PC-3 (cell line): ENCODE results near the gene MPPED1. TPM values are rescaled to one million over a fixed set of nuclear protein-coding genes. Genes with fewer than 3 reads are reported as not detected.

ENCODE experiments used
- ATAC-seq: fragments of 200-7000 bp; cut with Tn5 transposase; 2 replicates; pipeline ENCODE4 v1.9.1; 2020; ENCODE audit warnings: mild to moderate bottlenecking, moderate library complexity
- BruUV-seq: library from RNA; stranded (reverse); fragments of 400-500 nt; replicated peaks from 2 replicates; lab custom pipeline; 2021; lab: Mats Ljungman, UMichigan
- CTCF ChIA-PET: fragments of 300-600 bp; sonication (Branson Sonifier 250); formaldehyde crosslinking; loops from one replicate; lab custom pipeline; 2022; ENCODE audit warnings: antibody characterized with exemption; lab: Charles Lee
- POLR2A ChIA-PET: fragments of 300-600 bp; sonication (Branson Sonifier 250); formaldehyde crosslinking; loops from one replicate; lab custom pipeline; 2022; ENCODE audit warnings: antibody characterized with exemption; ENCODE audit not compliant: unreplicated experiment; lab: Charles Lee
- DNase-seq: peaks from one replicate; pipeline ENCODE4 v3.0.0-alpha.2; 2015
- H2AFZ ChIP-seq: fragments of 300-600 bp; sonication (generic); 2 replicates; pipeline ENCODE4 v1.6.0; 2016; ENCODE audit warnings: antibody characterized with exemption, low read length
- H3F3A ChIP-seq: fragments of 300-600 bp; sonication (generic); one replicate; pipeline ENCODE4 v1.6.0; 2017; ENCODE audit warnings: antibody characterized with exemption, low read length, control low read depth, mild to moderate bottlenecking; ENCODE audit not compliant: unreplicated experiment
- H3K27ac ChIP-seq: fragments of 300-600 bp; sonication (generic); 2 replicates; pipeline ENCODE4 v1.5.1; 2016; ENCODE audit warnings: mild to moderate bottlenecking, low read length
- H3K27me3 ChIP-seq: fragments of 300-600 bp; sonication (generic); 2 replicates; pipeline ENCODE4 v1.6.1; 2016; ENCODE audit warnings: low read length, mixed read lengths
- H3K36me3 ChIP-seq: fragments of 300-600 bp; sonication (generic); 2 replicates; pipeline ENCODE4 v1.6.1; 2016; ENCODE audit warnings: low read depth, mixed run types, low read length, mixed read lengths
- H3K4me1 ChIP-seq: fragments of 300-600 bp; sonication (generic); 2 replicates; pipeline ENCODE4 v1.5.1; 2016; ENCODE audit warnings: low read length; ENCODE audit not compliant: insufficient read depth
- H3K4me2 ChIP-seq: fragments of 300-600 bp; sonication (generic); 2 replicates; pipeline ENCODE4 v1.6.0; 2016; ENCODE audit warnings: low read length
- H3K4me3 ChIP-seq: fragments of 300-600 bp; sonication (generic); 2 replicates; pipeline ENCODE4 v1.5.1; 2016; ENCODE audit warnings: mild to moderate bottlenecking, low read length, mixed read lengths
- H3K79me2 ChIP-seq: fragments of 300-600 bp; sonication (generic); 2 replicates; pipeline ENCODE4 v1.6.1; 2017; ENCODE audit warnings: low read length, mixed read lengths
- H3K9ac ChIP-seq: fragments of 300-600 bp; sonication (generic); 2 replicates; pipeline ENCODE4 v1.6.0; 2016; ENCODE audit warnings: mild to moderate bottlenecking, low read length
- H3K9me2 ChIP-seq: fragments of 300-600 bp; sonication (generic); replicated peaks from 2 replicates; pipeline ENCODE4 v1.6.1; 2016; ENCODE audit warnings: mixed run types, low read length, mixed read lengths
- H3K9me3 ChIP-seq: fragments of 300-600 bp; sonication (generic); 2 replicates; pipeline ENCODE4 v1.6.1; 2016; ENCODE audit warnings: low read length, mixed read lengths
- H4K20me1 ChIP-seq: fragments of 300-600 bp; sonication (generic); 2 replicates; pipeline ENCODE4 v1.6.1; 2016; ENCODE audit warnings: low read length, mixed read lengths
- EZH2 ChIP-seq: fragments of 300-600 bp; sonication (generic); IDR thresholded peaks from one replicate; pipeline ENCODE4 v1.6.1; 2017; ENCODE audit warnings: antibody characterized with exemption, mild to moderate bottlenecking, low read length; ENCODE audit not compliant: unreplicated experiment
- EZH2phosphoT487 ChIP-seq: fragments of 300-600 bp; sonication (generic); IDR thresholded peaks from 2 replicates; pipeline ENCODE4 v1.6.1; 2018; ENCODE audit warnings: mild to moderate bottlenecking, antibody characterized with exemption, low read length, borderline replicate concordance
- intact Hi-C: fragments of 100-400 bp; cut with micrococcal nuclease; formaldehyde crosslinking; loops from 2 replicates; pipeline ENCODE4 v1.9.0; 2023
- total RNA-seq: library from RNA; depleted of rRNA; stranded (reverse); fragments of >200 nt; gene quantifications from 2 replicates; pipeline ENCODE4 v1.2.3, GENCODE V29; 2014
- TF ChIP-seq, protein P1 (sequence below): fragments of 300-600 bp; sonication (generic); conservative IDR thresholded peaks from 2 replicates; pipeline ENCODE4 v1.5.1; 2017; ENCODE audit warnings: antibody characterized with exemption, low read depth, mild to moderate bottlenecking, low read length

Gene MPPED1
- total RNA-seq, 1 experiment from 2014 or later, result not detected

DNA sequence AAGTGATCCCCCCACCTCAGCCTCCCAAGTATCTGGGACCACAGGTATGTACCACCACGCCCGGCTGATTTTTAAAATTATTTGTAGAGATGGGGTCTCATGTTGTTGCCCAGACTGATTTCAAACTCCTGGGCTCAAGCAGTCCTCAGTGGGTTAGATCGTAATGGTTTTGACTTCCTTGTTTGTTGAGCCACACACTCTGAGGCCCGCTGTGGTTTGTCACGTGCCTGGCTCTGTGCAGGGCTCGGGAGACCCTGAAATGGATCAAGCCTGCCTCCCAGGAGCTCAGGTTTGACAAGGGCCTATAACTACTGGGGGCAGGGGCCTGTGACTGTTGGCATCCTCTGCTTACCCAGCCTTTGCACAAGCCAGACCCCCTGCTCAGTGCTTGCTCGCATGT lies 68.1 kb downstream of the MPPED1 start:
- TF ChIP-seq, protein P1, sequence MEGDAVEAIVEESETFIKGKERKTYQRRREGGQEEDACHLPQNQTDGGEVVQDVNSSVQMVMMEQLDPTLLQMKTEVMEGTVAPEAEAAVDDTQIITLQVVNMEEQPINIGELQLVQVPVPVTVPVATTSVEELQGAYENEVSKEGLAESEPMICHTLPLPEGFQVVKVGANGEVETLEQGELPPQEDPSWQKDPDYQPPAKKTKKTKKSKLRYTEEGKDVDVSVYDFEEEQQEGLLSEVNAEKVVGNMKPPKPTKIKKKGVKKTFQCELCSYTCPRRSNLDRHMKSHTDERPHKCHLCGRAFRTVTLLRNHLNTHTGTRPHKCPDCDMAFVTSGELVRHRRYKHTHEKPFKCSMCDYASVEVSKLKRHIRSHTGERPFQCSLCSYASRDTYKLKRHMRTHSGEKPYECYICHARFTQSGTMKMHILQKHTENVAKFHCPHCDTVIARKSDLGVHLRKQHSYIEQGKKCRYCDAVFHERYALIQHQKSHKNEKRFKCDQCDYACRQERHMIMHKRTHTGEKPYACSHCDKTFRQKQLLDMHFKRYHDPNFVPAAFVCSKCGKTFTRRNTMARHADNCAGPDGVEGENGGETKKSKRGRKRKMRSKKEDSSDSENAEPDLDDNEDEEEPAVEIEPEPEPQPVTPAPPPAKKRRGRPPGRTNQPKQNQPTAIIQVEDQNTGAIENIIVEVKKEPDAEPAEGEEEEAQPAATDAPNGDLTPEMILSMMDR, result no peak
- no peak for TF ChIP-seq EZH2phosphoT487
- TF ChIP-seq EZH2, result no peak
- H3K36me3 ChIP-seq, result no peaks in the 10 kb centered on the region
- no peak overlapping the region for H3K4me2 ChIP-seq
- no peak overlapping the region for H3K27ac ChIP-seq
- intact Hi-C loops, result no loop called here
- H3K9ac ChIP-seq, result no peak overlapping the region
- H3K4me1 ChIP-seq, result no peaks in the 10 kb centered on the region
- no TSS peak for BruUV-seq
- H3K79me2 ChIP-seq, result no peaks in the 10 kb centered on the region
- H3K9me2 ChIP-seq, result no peaks in the 10 kb centered on the region
- no peak overlapping the region for H2AFZ ChIP-seq
- ATAC-seq (no peak), DNase-seq (no peak)
- CTCF ChIA-PET, result no interaction called here
- no peaks in the 10 kb centered on the region for H3K9me3 ChIP-seq
- no peaks in the 10 kb centered on the region for H3K27me3 ChIP-seq
- POLR2A ChIA-PET, result no interaction called here
- no peaks in the 10 kb centered on the region for H3F3A ChIP-seq
- no peak overlapping the region for H3K4me3 ChIP-seq
- H4K20me1 ChIP-seq, result no peaks in the 10 kb centered on the region

DNA sequence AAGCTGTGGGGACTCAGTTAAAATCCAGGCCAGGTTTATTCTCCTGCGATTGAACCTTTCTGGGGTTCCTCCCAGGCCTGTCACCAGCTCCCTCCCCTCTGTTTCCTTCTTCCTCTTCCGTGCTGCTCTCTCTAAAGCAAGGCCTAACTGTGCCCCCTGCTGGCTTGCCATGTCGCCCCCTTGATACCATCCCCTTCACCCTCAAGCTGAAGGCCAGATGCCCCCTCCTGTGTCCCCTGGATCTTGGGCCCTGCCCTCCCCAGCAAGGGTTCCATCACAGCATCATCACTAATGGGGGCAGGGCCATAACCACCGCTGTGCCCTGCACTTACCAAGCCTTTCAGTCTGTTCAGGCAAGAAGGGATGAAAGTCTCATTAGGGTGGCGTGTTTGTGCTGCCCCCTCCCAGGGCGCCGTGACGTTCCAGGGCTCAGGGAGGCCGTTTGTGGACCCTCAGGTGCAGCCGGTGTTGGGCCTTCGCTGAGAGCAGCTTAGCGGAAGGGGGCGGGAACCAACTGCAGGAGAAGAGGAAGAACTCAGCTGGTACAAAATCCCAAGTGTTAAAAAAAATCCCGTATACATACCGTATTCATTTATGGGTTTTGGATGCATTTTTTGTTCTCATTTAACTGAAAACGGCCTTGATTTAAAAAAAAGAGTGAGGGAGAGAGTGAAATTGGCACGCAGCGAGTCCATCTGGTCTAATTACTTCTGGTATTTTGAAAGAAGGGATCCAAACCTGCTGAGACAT lies 69.9 kb downstream of the MPPED1 start:
- Histone ChIP-seq H3K4me2 (no peak overlapping the region), H3K27ac (no peak overlapping the region), H3K4me3 (no peak overlapping the region), H3F3A (no peaks in the 10 kb centered on the region), H4K20me1 (no peaks in the 10 kb centered on the region), H2AFZ (no peak overlapping the region), H3K36me3 (no peaks in the 10 kb centered on the region), H3K9ac (no peak overlapping the region), H3K4me1 (no peaks in the 10 kb centered on the region), H3K9me3 (no peaks in the 10 kb centered on the region), H3K79me2 (no peaks in the 10 kb centered on the region), H3K27me3 (no peaks in the 10 kb centered on the region), H3K9me2 (no peaks in the 10 kb centered on the region)
- ATAC-seq (no peak), DNase-seq (no peak)
- intact Hi-C loops, result no loop called here
- ChIA-PET POLR2A (no interaction called here), CTCF (no interaction called here)
- BruUV-seq, result no TSS peak
- TF ChIP-seq, protein P1, result peak; percentile 25; the same call in 1 of the 2 replicates
- no peak for TF ChIP-seq EZH2

DNA sequence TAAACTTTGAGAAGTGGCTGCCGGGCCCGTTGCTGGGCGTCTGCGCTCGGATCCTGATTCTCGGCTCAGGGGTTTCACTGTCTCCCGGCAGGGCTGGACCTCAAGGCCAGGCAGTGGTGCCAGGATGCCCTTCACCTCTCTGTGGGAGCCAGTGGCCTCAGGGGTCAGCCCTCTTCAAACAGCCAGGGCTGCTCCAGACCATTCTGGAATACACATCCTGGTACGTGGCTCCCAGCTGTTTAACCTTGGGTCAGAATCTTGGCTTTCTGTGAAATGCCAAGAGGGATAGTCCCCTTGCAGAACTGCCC lies 70.5 kb downstream of the MPPED1 start:
- H3K9me3 ChIP-seq, result no peaks in the 10 kb centered on the region
- no peak overlapping the region for H3K9ac ChIP-seq
- H3F3A ChIP-seq, result no peaks in the 10 kb centered on the region
- intact Hi-C loops, result no loop called here
- no TSS peak for BruUV-seq
- ChIA-PET POLR2A (no interaction called here), CTCF (no interaction called here)
- no peaks in the 10 kb centered on the region for H3K9me2 ChIP-seq
- no peaks in the 10 kb centered on the region for H3K79me2 ChIP-seq
- H4K20me1 ChIP-seq, result no peaks in the 10 kb centered on the region
- H3K36me3 ChIP-seq, result no peaks in the 10 kb centered on the region
- H2AFZ ChIP-seq, result no peak overlapping the region
- no peak for DNase-seq
- no peak for ATAC-seq
- no peak overlapping the region for H3K4me2 ChIP-seq
- no peaks in the 10 kb centered on the region for H3K27me3 ChIP-seq
- TF ChIP-seq, protein P1, result no peak
- TF ChIP-seq EZH2phosphoT487 (no peak), EZH2 (no peak)
- H3K27ac ChIP-seq, result no peak overlapping the region
- H3K4me1 ChIP-seq, result no peaks in the 10 kb centered on the region
- H3K4me3 ChIP-seq, result no peak overlapping the region
